Breast epithelium (tissue), 3 donors: ENCODE results near the gene KISS1.

Source experiments
- CTCF ChIP-seq, 3 donors: fragments of 450-650 bp; IDR thresholded peaks; one replicate each; pipeline ENCODE4 v1.5.1; 2016 to 2017; ENCODE audit warnings: antibody characterized with exemption in 3 of 3, mild to moderate bottlenecking in 3 of 3, moderate library complexity in 3 of 3
- POLR2A ChIP-seq: fragments of 450-650 bp; IDR thresholded peaks from one replicate; pipeline ENCODE4 v1.6.1; 2016; ENCODE audit warnings: antibody characterized with exemption, mild to moderate bottlenecking, moderate library complexity
- POLR2AphosphoS5 ChIP-seq, 3 donors: sonication (generic); formaldehyde crosslinking; IDR thresholded peaks; one replicate each; pipeline ENCODE4 v1.6.1; 2017; ENCODE audit warnings: antibody characterized with exemption in 3 of 3

GRCh38 chr1:204141131-204141530, 55.2 kb downstream of the KISS1 start:
- TF ChIP-seq CTCF (IDR thresholded peaks at IDR 0.05) (no peak), POLR2A (no peak), POLR2AphosphoS5 (IDR thresholded peaks at IDR 0.05) (no peak)
